GM21529 (cell line): Measurements from ENCODE around the gene ANK2.

Experiments
- ATAC-seq: cut with Tn5 transposase; IDR thresholded peaks from one replicate; pipeline ENCODE4 v1.9.1; 2021; ENCODE audit not compliant: unreplicated experiment

The ANK2 gene

GRCh38 chr4:113433116-113433515 lies 383.7 kb downstream of the ANK2 start:
- ATAC-seq: no peak
